ENCODE data around the gene SPESP1. TPM values are rescaled to one million over a fixed set of nuclear protein-coding genes. Genes with fewer than 3 reads are reported as not detected.

SPESP1 gene
- total RNA-seq, 1 donor from 2014 or later: not detected

- DNase-seq (ENCODE audit: low spot score): no peak
- H3K4me3 Mint-ChIP-seq (ENCODE audit: unreplicated experiment): no peak overlapping the region
- no peaks in the 10 kb centered on the region for H3K36me3 Mint-ChIP-seq (ENCODE audit: low read depth, unreplicated experiment)
- no peaks in the 10 kb centered on the region for H3K9me3 Mint-ChIP-seq (ENCODE audit: unreplicated experiment)
- no peaks in the 10 kb centered on the region for H3K4me1 Mint-ChIP-seq (ENCODE audit: unreplicated experiment)
- TF ChIP-seq, protein P1, sequence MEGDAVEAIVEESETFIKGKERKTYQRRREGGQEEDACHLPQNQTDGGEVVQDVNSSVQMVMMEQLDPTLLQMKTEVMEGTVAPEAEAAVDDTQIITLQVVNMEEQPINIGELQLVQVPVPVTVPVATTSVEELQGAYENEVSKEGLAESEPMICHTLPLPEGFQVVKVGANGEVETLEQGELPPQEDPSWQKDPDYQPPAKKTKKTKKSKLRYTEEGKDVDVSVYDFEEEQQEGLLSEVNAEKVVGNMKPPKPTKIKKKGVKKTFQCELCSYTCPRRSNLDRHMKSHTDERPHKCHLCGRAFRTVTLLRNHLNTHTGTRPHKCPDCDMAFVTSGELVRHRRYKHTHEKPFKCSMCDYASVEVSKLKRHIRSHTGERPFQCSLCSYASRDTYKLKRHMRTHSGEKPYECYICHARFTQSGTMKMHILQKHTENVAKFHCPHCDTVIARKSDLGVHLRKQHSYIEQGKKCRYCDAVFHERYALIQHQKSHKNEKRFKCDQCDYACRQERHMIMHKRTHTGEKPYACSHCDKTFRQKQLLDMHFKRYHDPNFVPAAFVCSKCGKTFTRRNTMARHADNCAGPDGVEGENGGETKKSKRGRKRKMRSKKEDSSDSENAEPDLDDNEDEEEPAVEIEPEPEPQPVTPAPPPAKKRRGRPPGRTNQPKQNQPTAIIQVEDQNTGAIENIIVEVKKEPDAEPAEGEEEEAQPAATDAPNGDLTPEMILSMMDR (IDR thresholded peaks at IDR 0.05; ENCODE audit: unreplicated experiment): no peak
- peaks cover 8% of the 10 kb centered on the region for H3K27me3 Mint-ChIP-seq (ENCODE audit: unreplicated experiment)
- H3K27ac Mint-ChIP-seq (ENCODE audit: unreplicated experiment): no peak overlapping the region
Measured at GRCh38 chr15:68985361-68985891, 55.1 kb downstream of the SPESP1 start.

DNA sequence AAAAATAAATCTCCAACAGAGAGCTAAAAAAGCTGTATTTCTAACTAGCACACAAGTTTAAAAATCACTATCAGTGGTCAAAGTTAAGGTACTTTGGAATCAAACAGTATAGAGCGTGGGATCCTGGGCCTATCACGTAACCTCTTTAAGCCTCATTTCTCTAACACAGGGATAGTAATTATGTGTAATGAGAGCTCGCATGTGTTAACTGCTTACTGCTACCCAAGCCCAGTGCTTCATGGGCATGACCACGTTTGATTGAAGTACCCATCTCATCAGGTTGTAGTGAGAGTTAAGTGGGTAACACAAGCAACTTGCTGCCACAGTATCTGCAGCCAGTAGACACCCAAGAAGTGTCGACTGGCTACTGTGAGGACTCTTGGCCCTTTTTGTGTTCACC lies 56.0 kb downstream of the SPESP1 start:
- TF ChIP-seq, protein P1 (IDR thresholded peaks at IDR 0.05; ENCODE audit: unreplicated experiment): no peak
- no peak overlapping the region for H3K27ac Mint-ChIP-seq (ENCODE audit: unreplicated experiment)
- H3K36me3 Mint-ChIP-seq (ENCODE audit: low read depth, unreplicated experiment): no peaks in the 10 kb centered on the region
- DNase-seq (ENCODE audit: low spot score): no peak
- no peaks in the 10 kb centered on the region for H3K9me3 Mint-ChIP-seq (ENCODE audit: unreplicated experiment)
- H3K4me3 Mint-ChIP-seq (ENCODE audit: unreplicated experiment): no peak overlapping the region
- peaks cover 8% of the 10 kb centered on the region for H3K27me3 Mint-ChIP-seq (ENCODE audit: unreplicated experiment)
- H3K4me1 Mint-ChIP-seq (ENCODE audit: unreplicated experiment): no peaks in the 10 kb centered on the region

- TF ChIP-seq, protein P1 (IDR thresholded peaks at IDR 0.05; ENCODE audit: unreplicated experiment): no peak
- Mint-ChIP-seq H3K9me3 (ENCODE audit: unreplicated experiment) (no peaks in the 10 kb centered on the region), H3K4me3 (ENCODE audit: unreplicated experiment) (no peak overlapping the region), H3K27me3 (ENCODE audit: unreplicated experiment) (peaks cover 8% of the 10 kb centered on the region), H3K36me3 (ENCODE audit: low read depth, unreplicated experiment) (no peaks in the 10 kb centered on the region), H3K4me1 (ENCODE audit: unreplicated experiment) (no peaks in the 10 kb centered on the region), H3K27ac (ENCODE audit: unreplicated experiment) (no peak overlapping the region)
- no peak for DNase-seq (ENCODE audit: low spot score)
Measured at GRCh38 chr15:68987120-68987519, 56.8 kb downstream of the SPESP1 start.

GRCh38 chr15:68987676-68988075 lies 57.4 kb downstream of the SPESP1 start:
- no peak overlapping the region for H3K27ac Mint-ChIP-seq (ENCODE audit: unreplicated experiment)

GRCh38 chr15:68989541-68990230 lies 59.4 kb downstream of the SPESP1 start:
- no peaks in the 10 kb centered on the region for H3K4me1 Mint-ChIP-seq (ENCODE audit: unreplicated experiment)
- H3K9me3 Mint-ChIP-seq (ENCODE audit: unreplicated experiment): no peaks in the 10 kb centered on the region
- peaks cover 8% of the 10 kb centered on the region for H3K27me3 Mint-ChIP-seq (ENCODE audit: unreplicated experiment)
- TF ChIP-seq, protein P1 (IDR thresholded peaks at IDR 0.05; ENCODE audit: unreplicated experiment): no peak
- no peak overlapping the region for H3K4me3 Mint-ChIP-seq (ENCODE audit: unreplicated experiment)
- H3K27ac Mint-ChIP-seq (ENCODE audit: unreplicated experiment): no peak overlapping the region
- no peaks in the 10 kb centered on the region for H3K36me3 Mint-ChIP-seq (ENCODE audit: low read depth, unreplicated experiment)
- no peak for DNase-seq (ENCODE audit: low spot score)

More at GRCh38 chr15:68987676-68988075, 57.4 kb downstream of the SPESP1 start:
- no peaks in the 10 kb centered on the region for H3K4me1 Mint-ChIP-seq (ENCODE audit: unreplicated experiment)
- H3K4me3 Mint-ChIP-seq (ENCODE audit: unreplicated experiment): no peak overlapping the region
- TF ChIP-seq, protein P1 (IDR thresholded peaks at IDR 0.05; ENCODE audit: unreplicated experiment): no peak
- H3K36me3 Mint-ChIP-seq (ENCODE audit: low read depth, unreplicated experiment): no peaks in the 10 kb centered on the region
- no peaks in the 10 kb centered on the region for H3K9me3 Mint-ChIP-seq (ENCODE audit: unreplicated experiment)
- H3K27me3 Mint-ChIP-seq (ENCODE audit: unreplicated experiment): peaks cover 8% of the 10 kb centered on the region
- DNase-seq (ENCODE audit: low spot score): no peak
